Activated T-helper 1 cell treated with anti-CD3 and anti-CD28 coated beads, Interleukin-12 subunit alpha, Interleukin-12 subunit beta, Interleukin-2, Interleukin-4 antibody, amounts not matched to agents 30 ng/mL and 10 ng/mL and 1 ng/mL, durations not matched to agents 14 hours and 24 hours and 36 hours (primary cell): Measurements from ENCODE around the gene SLC25A21. TPM values are rescaled to one million over a fixed set of nuclear protein-coding genes. Genes with fewer than 3 reads are reported as not detected.
"Not testable (repeated sequence)": the region's sequence is repeated elsewhere in the genome, so short reads cannot be mapped to it uniquely, and the experiment has no call there.

Experiments
- DNase-seq: peaks from one replicate; pipeline ENCODE4 v3.0.0; 2021; ENCODE audit warnings: low spot score
- H3K27ac Mint-ChIP-seq: one replicate; pipeline ENCODE4 v1.8.0; 2021; ENCODE audit warnings: mild to moderate bottlenecking, mixed read lengths
- H3K27me3 Mint-ChIP-seq: one replicate; pipeline ENCODE4 v1.8.0; 2022; ENCODE audit warnings: mild to moderate bottlenecking, moderate library complexity, mixed read lengths; ENCODE audit not compliant: insufficient read depth
- H3K36me3 Mint-ChIP-seq: one replicate; pipeline ENCODE4 v1.8.0; 2021; ENCODE audit warnings: low read depth, mixed read lengths
- H3K4me1 Mint-ChIP-seq: one replicate; pipeline ENCODE4 v1.8.0; 2021; ENCODE audit warnings: low read depth, mixed read lengths
- H3K4me3 Mint-ChIP-seq: one replicate; pipeline ENCODE4 v1.8.0; 2021; ENCODE audit warnings: mild to moderate bottlenecking, moderate library complexity, mixed read lengths
- H3K9me3 Mint-ChIP-seq: one replicate; pipeline ENCODE4 v1.8.0; 2021; ENCODE audit warnings: mixed read lengths
- intact Hi-C: fragments of 100-400 bp; cut with micrococcal nuclease; formaldehyde crosslinking; loops from one replicate; pipeline ENCODE4 v1.15.1; 2024
- total RNA-seq: library from RNA; stranded (reverse); gene quantifications from 2 replicates; pipeline ENCODE4 v1.2.3, GENCODE V29; 2022

Gene SLC25A21
- total RNA-seq, 1 donor from 2014 or later = not detected

GRCh38 chr14:36814783-36815182 is 357.6 kb downstream of the SLC25A21 start:
- not testable (repeated sequence) for H3K27ac Mint-ChIP-seq

GRCh38 chr14:36810209-36810608 is 362.2 kb downstream of the SLC25A21 start:
- Mint-ChIP-seq H3K4me3 (no peak overlapping the region), H3K27me3 (no peaks in the 10 kb centered on the region), H3K36me3 (no peaks in the 10 kb centered on the region), H3K4me1 (no peaks in the 10 kb centered on the region), H3K9me3 (peaks cover 8% of the 10 kb centered on the region), H3K27ac (no peak overlapping the region)
- intact Hi-C loops = no loop called here
- no peak for DNase-seq

More at GRCh38 chr14:36814783-36815182, 357.6 kb downstream of the SLC25A21 start:
- DNase-seq, H3K4me1 Mint-ChIP-seq, H3K27me3 Mint-ChIP-seq, intact Hi-C loops, H3K4me3 Mint-ChIP-seq, H3K36me3 Mint-ChIP-seq, H3K9me3 Mint-ChIP-seq: not testable (repeated sequence)

- intact Hi-C loops = no loop called here
- Mint-ChIP-seq H3K27me3 (no peaks in the 10 kb centered on the region), H3K9me3 (peaks cover 8% of the 10 kb centered on the region), H3K4me1 (no peaks in the 10 kb centered on the region), H3K27ac (no peak overlapping the region), H3K36me3 (no peaks in the 10 kb centered on the region), H3K4me3 (no peak overlapping the region)
- no peak for DNase-seq
These were observed 364.7 kb downstream of the SLC25A21 start for GRCh38 chr14:36807727-36808126.

GRCh38 chr14:36805131-36805559 is 367.3 kb downstream of the SLC25A21 start:
- H3K4me1 Mint-ChIP-seq = no peaks in the 10 kb centered on the region
- intact Hi-C loops = no loop called here
- H3K36me3 Mint-ChIP-seq = no peaks in the 10 kb centered on the region
- H3K27ac Mint-ChIP-seq = no peak overlapping the region
- no peak for DNase-seq
- peaks cover 8% of the 10 kb centered on the region for H3K9me3 Mint-ChIP-seq
- no peaks in the 10 kb centered on the region for H3K27me3 Mint-ChIP-seq
- H3K4me3 Mint-ChIP-seq = no peak overlapping the region

- no peaks in the 10 kb centered on the region for H3K4me1 Mint-ChIP-seq
- no peak for DNase-seq
- no peak overlapping the region for H3K27ac Mint-ChIP-seq
- H3K4me3 Mint-ChIP-seq = no peak overlapping the region
- H3K27me3 Mint-ChIP-seq = peaks cover 2% of the 10 kb centered on the region
- no peaks in the 10 kb centered on the region for H3K9me3 Mint-ChIP-seq
- intact Hi-C loops = no loop called here
- no peaks in the 10 kb centered on the region for H3K36me3 Mint-ChIP-seq
These were observed 374.8 kb downstream of the SLC25A21 start for GRCh38 chr14:36797634-36798033.

GRCh38 chr14:36791402-36791801 is 381.0 kb downstream of the SLC25A21 start:
- no peaks in the 10 kb centered on the region for H3K4me1 Mint-ChIP-seq
- no peaks in the 10 kb centered on the region for H3K27me3 Mint-ChIP-seq

GRCh38 chr14:36785511-36785910 is 386.9 kb downstream of the SLC25A21 start:
- no peaks in the 10 kb centered on the region for H3K27me3 Mint-ChIP-seq
- no peak overlapping the region for H3K27ac Mint-ChIP-seq
- no peaks in the 10 kb centered on the region for H3K36me3 Mint-ChIP-seq
- H3K4me3 Mint-ChIP-seq = no peak overlapping the region
- peaks cover 12% of the 10 kb centered on the region for H3K9me3 Mint-ChIP-seq
- intact Hi-C loops = no loop called here
- no peak for DNase-seq
- H3K4me1 Mint-ChIP-seq = no peaks in the 10 kb centered on the region

More at GRCh38 chr14:36791402-36791801, 381.0 kb downstream of the SLC25A21 start:
- no peak for DNase-seq
- Mint-ChIP-seq H3K27ac (no peak overlapping the region), H3K36me3 (no peaks in the 10 kb centered on the region), H3K9me3 (no peaks in the 10 kb centered on the region), H3K4me3 (no peak overlapping the region)
- intact Hi-C loops = no loop called here

GRCh38 chr14:36784541-36784940 is 387.9 kb downstream of the SLC25A21 start:
- Mint-ChIP-seq H3K36me3 (no peaks in the 10 kb centered on the region), H3K4me3 (no peak overlapping the region), H3K27me3 (no peaks in the 10 kb centered on the region), H3K27ac (no peak overlapping the region), H3K9me3 (peaks cover 12% of the 10 kb centered on the region), H3K4me1 (no peaks in the 10 kb centered on the region)
- no peak for DNase-seq
- intact Hi-C loops = no loop called here

- H3K27me3 Mint-ChIP-seq = no peaks in the 10 kb centered on the region
- peaks cover 12% of the 10 kb centered on the region for H3K9me3 Mint-ChIP-seq
- H3K4me1 Mint-ChIP-seq = no peaks in the 10 kb centered on the region
- no peaks in the 10 kb centered on the region for H3K36me3 Mint-ChIP-seq
- no peak for DNase-seq
- intact Hi-C loops = no loop called here
- H3K4me3 Mint-ChIP-seq = no peak overlapping the region
- H3K27ac Mint-ChIP-seq = no peak overlapping the region
These were observed 390.5 kb downstream of the SLC25A21 start for GRCh38 chr14:36781897-36782296.

GRCh38 chr14:36773558-36773957 is 398.8 kb downstream of the SLC25A21 start:
- Mint-ChIP-seq H3K9me3 (no peaks in the 10 kb centered on the region), H3K27me3 (no peaks in the 10 kb centered on the region), H3K27ac (no peak overlapping the region), H3K4me1 (no peaks in the 10 kb centered on the region), H3K36me3 (no peaks in the 10 kb centered on the region), H3K4me3 (no peak overlapping the region)
- intact Hi-C loops = no loop called here
- DNase-seq = no peak

- intact Hi-C loops = no loop called here
- no peaks in the 10 kb centered on the region for H3K27me3 Mint-ChIP-seq
- H3K4me1 Mint-ChIP-seq = no peaks in the 10 kb centered on the region
- no peak for DNase-seq
- H3K9me3 Mint-ChIP-seq = no peaks in the 10 kb centered on the region
- H3K4me3 Mint-ChIP-seq = no peak overlapping the region
- H3K27ac Mint-ChIP-seq = no peak overlapping the region
- H3K36me3 Mint-ChIP-seq = no peaks in the 10 kb centered on the region
These were observed 399.3 kb downstream of the SLC25A21 start for GRCh38 chr14:36773136-36773540.

GRCh38 chr14:36771028-36771640 is 401.3 kb downstream of the SLC25A21 start:
- no peak for DNase-seq
- Mint-ChIP-seq H3K27ac (no peak overlapping the region), H3K9me3 (no peaks in the 10 kb centered on the region), H3K27me3 (no peaks in the 10 kb centered on the region), H3K4me1 (no peaks in the 10 kb centered on the region), H3K4me3 (no peak overlapping the region), H3K36me3 (no peaks in the 10 kb centered on the region)
- intact Hi-C loops = no loop called here

GRCh38 chr14:36768638-36769337 is 403.6 kb downstream of the SLC25A21 start:
- intact Hi-C loops = no loop called here
- H3K4me3 Mint-ChIP-seq = no peak overlapping the region
- no peak for DNase-seq
- no peaks in the 10 kb centered on the region for H3K9me3 Mint-ChIP-seq
- no peaks in the 10 kb centered on the region for H3K4me1 Mint-ChIP-seq
- peaks cover 4% of the 10 kb centered on the region for H3K27me3 Mint-ChIP-seq
- no peak overlapping the region for H3K27ac Mint-ChIP-seq
- H3K36me3 Mint-ChIP-seq = no peaks in the 10 kb centered on the region
